GM18870 (cell line): ENCODE results near the gene FCN2.

Experiments used
- ATAC-seq: cut with Tn5 transposase; IDR thresholded peaks from one replicate; pipeline ENCODE4 v1.9.1; 2021; ENCODE audit warnings: moderate library complexity; ENCODE audit not compliant: unreplicated experiment

FCN2 gene

GRCh38 chr9:134887686-134888602 lies 7.3 kb downstream of the FCN2 start:
- ATAC-seq = no peak

GRCh38 chr9:134888603-134889190 lies 8.1 kb downstream of the FCN2 start:
- no peak for ATAC-seq

DNA sequence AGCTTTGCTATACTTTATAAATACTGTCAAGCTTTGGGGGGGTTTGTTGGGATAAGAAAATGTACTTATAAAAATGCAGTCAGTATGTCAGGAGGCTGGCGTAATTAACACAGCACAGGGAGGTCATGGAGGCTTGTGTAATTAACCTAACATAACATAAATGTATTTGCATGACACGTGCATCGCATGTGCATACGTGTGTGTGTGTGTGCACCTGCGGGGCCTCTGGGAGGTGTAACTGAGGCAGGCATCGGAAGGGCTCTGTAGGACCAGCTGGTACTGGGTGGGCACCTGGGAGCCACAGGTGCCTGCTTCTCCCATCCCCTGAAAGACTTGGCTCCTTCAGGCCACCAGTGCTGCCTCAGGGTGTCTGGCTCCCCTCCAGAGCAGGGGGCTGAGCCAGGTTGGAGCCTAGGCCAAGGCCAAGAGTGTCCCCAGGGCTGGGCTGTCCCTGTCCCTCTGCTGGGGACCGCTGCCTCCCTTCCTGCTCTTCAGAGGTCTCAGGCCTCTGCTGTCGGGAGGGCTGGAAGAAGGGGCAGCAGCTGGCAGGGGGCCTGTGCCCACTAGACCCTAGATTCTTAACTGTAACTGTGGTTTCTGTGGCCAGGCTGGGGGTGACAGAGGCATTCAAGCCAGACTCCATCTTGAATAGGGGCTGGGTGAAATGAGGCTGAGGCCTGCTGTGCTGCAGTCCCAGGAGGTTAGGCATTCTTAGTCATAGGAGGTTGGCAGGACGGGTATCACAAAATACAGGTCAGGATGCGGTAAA lies 9.0 kb downstream of the FCN2 start:
- no peak for ATAC-seq

GRCh38 chr9:134890155-134890495 lies 9.5 kb downstream of the FCN2 start:
- no peak for ATAC-seq

- ATAC-seq = no peak
Observed at GRCh38 chr9:134891053-134891452, 10.4 kb downstream of the FCN2 start.

GRCh38 chr9:134891713-134892112 lies 11.1 kb downstream of the FCN2 start:
- no peak for ATAC-seq

DNA sequence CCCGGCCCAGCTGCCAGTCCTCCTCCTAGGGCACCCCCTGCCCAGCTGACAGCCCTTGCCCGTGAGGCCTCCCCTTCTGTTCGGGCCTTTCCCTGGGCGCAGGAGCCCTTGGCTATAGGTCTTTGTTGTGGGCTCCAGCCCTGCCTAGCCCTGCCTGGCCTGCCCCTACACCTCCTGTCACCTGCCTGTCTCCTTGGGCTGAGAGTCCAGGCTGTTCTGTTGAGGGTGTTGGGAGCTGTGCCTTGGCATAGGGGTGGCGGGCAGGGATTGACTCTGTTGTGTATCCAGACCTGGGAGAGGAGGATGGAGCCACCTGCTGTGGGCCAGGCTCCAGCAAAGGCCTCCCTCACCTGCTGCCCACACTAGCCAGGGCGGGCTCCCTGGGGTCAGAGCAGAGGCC lies 11.6 kb downstream of the FCN2 start:
- ATAC-seq = no peak

DNA sequence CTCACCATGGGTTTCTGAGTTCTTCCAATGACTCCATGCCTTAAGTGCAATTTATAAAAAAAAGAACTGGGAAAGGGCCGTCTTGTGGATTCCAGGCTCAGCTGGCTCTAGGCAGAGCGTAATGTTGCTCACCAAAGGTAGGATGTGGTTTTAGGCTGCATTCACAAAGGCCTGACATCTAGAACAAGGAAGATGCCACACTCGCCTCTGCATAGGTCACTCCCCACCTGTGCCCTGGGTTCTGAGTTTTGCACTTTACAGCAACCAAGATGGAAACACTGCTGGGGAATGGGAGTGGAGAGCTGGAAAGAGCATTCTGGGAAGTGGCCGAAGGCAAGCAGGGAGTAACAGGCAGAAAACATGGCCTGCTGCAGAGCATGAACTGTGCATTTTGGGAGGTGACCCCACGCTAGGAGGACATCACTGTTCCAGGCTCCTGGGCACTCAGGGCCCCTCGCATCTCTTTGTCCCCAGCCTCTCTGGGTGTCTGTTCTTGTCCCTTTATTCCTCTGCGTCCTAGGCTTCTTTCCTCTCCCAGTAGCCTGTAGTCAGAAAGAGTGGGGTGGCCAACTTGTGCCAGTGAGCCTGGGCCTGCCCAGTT lies 12.3 kb downstream of the FCN2 start:
- no peak for ATAC-seq

- ATAC-seq = no peak
Observed at GRCh38 chr9:134894136-134894860, 13.7 kb downstream of the FCN2 start.

GRCh38 chr9:134895097-134895496 lies 14.5 kb downstream of the FCN2 start:
- ATAC-seq = no peak

DNA sequence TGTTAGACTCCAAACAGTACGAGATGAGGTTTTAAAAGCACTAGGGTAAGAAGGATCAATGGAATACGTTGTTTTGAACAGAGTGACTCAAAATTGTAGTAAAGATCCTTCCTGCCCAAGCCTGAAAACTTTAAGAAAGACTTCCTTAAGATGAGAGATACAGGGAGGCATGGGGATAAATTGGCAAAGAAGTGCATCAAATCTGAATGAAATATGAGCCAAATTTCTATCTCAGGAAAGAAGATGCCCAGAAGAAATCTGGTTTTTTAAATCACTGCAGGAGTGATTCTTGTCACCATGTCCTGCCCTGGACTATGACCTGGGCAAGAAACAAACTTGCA lies 14.9 kb downstream of the FCN2 start:
- no peak for ATAC-seq

DNA sequence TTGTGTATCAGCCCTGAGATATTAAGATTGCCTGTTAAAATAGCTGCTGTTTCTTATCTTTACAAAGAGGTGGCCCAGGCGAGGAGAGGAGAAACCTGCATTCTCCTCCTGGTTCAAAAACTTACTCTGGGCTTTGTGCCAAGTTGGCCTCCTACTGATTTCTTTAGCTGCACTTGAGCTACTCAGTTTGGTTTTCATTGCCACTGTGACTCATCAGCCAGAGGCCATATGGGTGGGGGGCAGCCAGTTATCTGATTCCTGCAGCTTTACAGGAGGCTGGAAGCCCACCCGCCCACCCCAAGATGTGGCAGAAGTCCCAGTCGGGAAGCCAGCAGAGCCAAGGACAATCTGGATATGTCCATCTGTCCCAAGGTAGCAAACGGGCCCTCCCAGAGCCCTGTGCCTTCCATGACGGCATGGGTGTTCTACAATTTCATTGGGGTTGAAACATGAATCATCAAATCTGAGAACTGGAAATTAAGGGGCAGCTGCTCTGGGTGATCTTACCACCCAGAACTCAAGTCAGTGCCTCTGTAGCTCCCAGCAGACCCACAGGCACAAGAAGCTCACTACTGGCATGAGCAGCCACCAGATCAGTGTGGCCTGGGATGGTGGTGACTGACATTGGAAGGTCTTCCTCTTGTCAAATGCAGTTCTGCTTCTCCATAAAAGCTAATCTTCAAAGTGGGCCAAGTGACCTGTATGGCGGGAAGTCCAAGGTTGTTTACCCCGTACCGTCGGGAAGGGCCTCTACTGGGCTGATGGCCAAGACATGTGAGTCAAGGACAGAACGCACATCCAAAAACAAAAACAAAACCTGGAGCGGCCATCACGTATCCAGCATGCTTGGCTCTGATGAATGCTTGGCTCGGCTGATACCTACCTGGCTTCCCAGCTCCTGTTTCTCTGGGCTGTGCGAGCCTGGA lies 15.6 kb downstream of the FCN2 start:
- no peak for ATAC-seq

DNA sequence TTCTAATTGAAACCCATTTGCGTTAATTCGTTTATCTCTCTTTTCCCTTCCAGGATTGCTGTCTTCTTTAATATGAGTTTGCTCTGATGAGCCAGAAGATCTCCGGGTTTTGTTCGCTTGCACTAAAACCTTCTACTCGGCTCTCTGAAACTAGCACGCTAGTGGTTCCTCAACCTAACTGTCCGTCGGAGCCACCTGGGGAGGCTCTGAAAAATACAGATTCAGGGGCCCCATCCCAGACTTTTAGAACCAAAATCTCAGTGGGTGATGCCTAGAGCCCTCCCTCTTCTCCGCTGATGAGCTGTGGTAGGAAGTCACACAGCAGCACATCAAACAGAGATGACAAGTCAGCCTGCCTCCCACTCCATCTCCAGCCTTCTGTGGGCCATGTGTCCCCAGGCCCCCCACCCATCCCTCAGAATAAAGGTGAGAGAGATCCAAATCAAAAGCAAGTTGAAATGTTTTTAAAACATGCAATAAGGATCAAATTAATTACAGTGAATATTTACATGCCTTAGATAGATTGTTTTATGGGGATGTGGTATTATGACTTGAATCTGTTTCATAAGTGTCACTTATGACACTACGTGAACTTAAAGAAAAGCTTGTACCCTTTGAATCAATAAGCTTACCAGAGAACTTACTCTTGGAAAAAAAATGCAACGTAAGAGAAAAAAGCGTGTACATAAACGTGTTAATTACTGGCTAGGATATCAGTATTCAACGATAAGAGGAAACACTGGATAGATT lies 16.4 kb downstream of the FCN2 start:
- no peak for ATAC-seq

- no peak for ATAC-seq
Observed at GRCh38 chr9:134897584-134898170, 17.1 kb downstream of the FCN2 start.

DNA sequence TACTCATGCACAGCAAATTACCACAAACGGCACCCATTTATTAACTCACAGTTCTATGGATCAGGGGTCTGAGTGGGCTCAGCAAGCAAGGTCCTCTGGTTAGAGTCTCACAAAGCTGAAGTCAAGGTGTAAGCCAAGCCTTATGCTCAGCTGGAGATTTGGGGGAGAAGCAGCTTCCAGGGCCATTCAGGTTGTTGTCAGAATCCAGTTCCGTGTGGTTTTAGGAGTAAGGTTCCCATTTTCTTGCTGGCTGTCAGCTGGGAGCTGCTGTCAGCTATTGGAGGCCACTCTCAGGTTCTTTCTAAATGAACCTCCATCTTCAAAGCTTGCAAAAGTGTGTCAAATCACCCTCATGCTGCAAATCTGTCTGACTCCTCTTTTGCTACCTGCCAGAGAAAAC lies 17.7 kb downstream of the FCN2 start:
- no peak for ATAC-seq

DNA sequence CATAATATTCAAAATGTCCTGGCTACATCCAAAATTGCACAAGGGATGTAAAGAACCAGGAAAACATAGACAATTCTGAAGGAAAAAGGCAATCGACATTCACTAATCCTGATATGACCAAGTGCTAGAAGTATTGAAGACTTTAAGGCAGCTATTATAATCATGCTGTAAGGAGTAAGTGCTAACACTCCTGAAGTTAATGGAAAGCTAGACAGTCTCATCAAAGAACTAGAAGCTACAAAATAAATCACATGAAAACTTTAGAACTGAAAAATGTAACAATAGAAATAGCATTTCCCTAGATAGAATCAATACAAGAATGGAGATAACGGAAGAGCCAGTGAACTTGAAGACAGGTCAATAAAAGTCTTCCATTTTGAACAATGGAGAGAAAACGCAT lies 18.6 kb downstream of the FCN2 start:
- no peak for ATAC-seq

GRCh38 chr9:134899818-134900217 lies 19.2 kb downstream of the FCN2 start:
- no peak for ATAC-seq

GRCh38 chr9:134902936-134903335 lies 22.3 kb downstream of the FCN2 start:
- ATAC-seq = no peak
